Sigmoid colon (tissue), 7 donors: ENCODE data around the gene DDX1. TPM values are rescaled to one million over a fixed set of nuclear protein-coding genes. Genes with fewer than 3 reads are reported as not detected.
"Not testable (repeated sequence)": the region's sequence is repeated elsewhere in the genome, so short reads cannot be mapped to it uniquely, and the experiment has no call there.

Experiments
- DNase-seq: peaks from one replicate; pipeline ENCODE4 v3.0.0-alpha.2; 2019
- H3K27ac ChIP-seq, 4 donors: fragments of 200-600 bp; sonication (generic); one replicate each; pipeline ENCODE4 v1.5.1; 2016 to 2019; ENCODE audit warnings: mild to moderate bottlenecking in 1 of 4
- H3K27me3 ChIP-seq, 3 donors: fragments of 200-600 bp; sonication (generic); one replicate each; pipeline ENCODE4 v1.5.1; 2019; ENCODE audit warnings: mild to moderate bottlenecking in 1 of 3
- H3K36me3 ChIP-seq, 4 donors: fragments of 200-600 bp; sonication (generic); one replicate each; pipeline ENCODE4 v1.5.1; 2016 to 2019
- H3K4me1 ChIP-seq, 4 donors: fragments of 200-600 bp; sonication (generic); one replicate each; pipeline ENCODE4 v1.5.1; 2017 to 2019
- H3K4me3 ChIP-seq, 4 donors: fragments of 200-600 bp; sonication (generic); one replicate each; pipeline ENCODE4 v1.5.1; 2017 to 2019; ENCODE audit warnings: mild to moderate bottlenecking in 2 of 4, moderate library complexity in 1 of 4
- H3K9me3 ChIP-seq, 4 donors: fragments of 200-600 bp in 3 of 4; sonication (generic) in 3 of 4; one replicate each; pipeline versions ENCODE4 v1.5.1 to v1.6.1; 2013 to 2019
- EP300 ChIP-seq, 4 donors: sonication (generic); formaldehyde crosslinking; IDR thresholded peaks; one replicate each; pipeline ENCODE4 v1.6.1; 2017; ENCODE audit warnings: antibody characterized with exemption in 4 of 4
- POLR2A ChIP-seq, 2 donors: fragments of 450-650 bp; IDR thresholded peaks; one replicate each; pipeline ENCODE4 v1.6.1; 2016; ENCODE audit warnings: antibody characterized with exemption in 2 of 2, mild to moderate bottlenecking in 2 of 2, moderate library complexity in 2 of 2
- POLR2AphosphoS5 ChIP-seq, 4 donors: sonication (generic); formaldehyde crosslinking; IDR thresholded peaks; one replicate each; pipeline ENCODE4 v1.6.1; 2017; ENCODE audit warnings: antibody characterized with exemption in 4 of 4
- WGBS, 2 donors: extraction: QIAGEN DNeasy Blood & Tissue Kit; methylation state at CpG; one replicate each; pipeline ENCODE4 v1.1.7; 2013; 5-methylcytosine and 5-hydroxymethylcytosine counted together
- intact Hi-C: fragments of 100-400 bp; cut with DNase I; formaldehyde crosslinking; loops from one replicate; pipeline ENCODE4 v1.15.1; 2023
- polyA plus RNA-seq, 3 donors: library from polyadenylated mRNA; stranded (reverse); fragments of 200-250 nt; gene quantifications; one replicate each; pipeline ENCODE4 v1.2.3, GENCODE V29; 2013
- total RNA-seq, 4 donors: library from RNA; depleted of rRNA; stranded (reverse); fragments of >200 nt; gene quantifications; one replicate each; pipeline ENCODE4 v1.1.0, GENCODE V29; 2016
- TF ChIP-seq, protein P1 (sequence below), 4 experiments: fragments of 450-650 bp in 3 of 4; fragments of 200-600 bp in 1 of 4; IDR thresholded peaks; one replicate each; pipeline ENCODE4 v1.5.1; 2016 to 2019; ENCODE audit warnings: antibody characterized with exemption in 4 of 4, mild to moderate bottlenecking in 3 of 4, moderate library complexity in 2 of 4
- donor health status: healthy with polysubstance abuse.
- donor health status: Bipolar disorder and iron deficiency.
- donor health status: healthy.

Gene DDX1
- total and polyA plus RNA-seq, 7 donors: 59.2 to 104 (median 67.9) TPM

DNA sequence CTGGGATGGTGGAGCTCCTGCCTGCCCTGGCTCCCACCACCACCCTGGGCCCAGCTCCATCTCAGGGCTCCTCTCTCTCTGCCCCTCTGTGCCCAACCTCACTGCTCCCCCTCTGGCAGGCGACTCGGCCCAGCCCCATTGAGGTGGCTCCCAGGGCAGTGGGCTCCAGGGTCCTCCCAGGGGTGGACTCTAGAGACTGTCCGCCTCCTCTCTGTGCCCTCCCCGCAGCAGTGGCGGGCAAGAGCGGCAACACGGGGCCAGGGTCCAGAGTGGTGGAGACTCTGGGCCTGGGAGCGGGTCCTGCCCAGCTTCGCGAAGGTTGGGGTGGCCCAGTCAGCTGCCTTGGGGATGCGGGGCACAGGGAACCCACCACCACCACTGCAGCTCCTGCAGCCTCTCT is 27.4 kb downstream of the DDX1 start:
- intact Hi-C loops: no loop called here
- no peak overlapping the region for H3K27ac ChIP-seq
- DNase-seq: no peak
- 97% methylated on average over 11 of the region's 11 CpGs for WGBS, 2 donors
- TF ChIP-seq, protein P1, sequence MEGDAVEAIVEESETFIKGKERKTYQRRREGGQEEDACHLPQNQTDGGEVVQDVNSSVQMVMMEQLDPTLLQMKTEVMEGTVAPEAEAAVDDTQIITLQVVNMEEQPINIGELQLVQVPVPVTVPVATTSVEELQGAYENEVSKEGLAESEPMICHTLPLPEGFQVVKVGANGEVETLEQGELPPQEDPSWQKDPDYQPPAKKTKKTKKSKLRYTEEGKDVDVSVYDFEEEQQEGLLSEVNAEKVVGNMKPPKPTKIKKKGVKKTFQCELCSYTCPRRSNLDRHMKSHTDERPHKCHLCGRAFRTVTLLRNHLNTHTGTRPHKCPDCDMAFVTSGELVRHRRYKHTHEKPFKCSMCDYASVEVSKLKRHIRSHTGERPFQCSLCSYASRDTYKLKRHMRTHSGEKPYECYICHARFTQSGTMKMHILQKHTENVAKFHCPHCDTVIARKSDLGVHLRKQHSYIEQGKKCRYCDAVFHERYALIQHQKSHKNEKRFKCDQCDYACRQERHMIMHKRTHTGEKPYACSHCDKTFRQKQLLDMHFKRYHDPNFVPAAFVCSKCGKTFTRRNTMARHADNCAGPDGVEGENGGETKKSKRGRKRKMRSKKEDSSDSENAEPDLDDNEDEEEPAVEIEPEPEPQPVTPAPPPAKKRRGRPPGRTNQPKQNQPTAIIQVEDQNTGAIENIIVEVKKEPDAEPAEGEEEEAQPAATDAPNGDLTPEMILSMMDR (IDR thresholded peaks at IDR 0.05): no peak
- TF ChIP-seq EP300 (IDR thresholded peaks at IDR 0.05) (no peak), POLR2A (IDR thresholded peaks at IDR 0.05) (no peak), POLR2AphosphoS5 (IDR thresholded peaks at IDR 0.05) (no peak)
- H3K4me3 ChIP-seq: no peak overlapping the region
- H3K9me3 ChIP-seq: no peaks in the 10 kb centered on the region
- peaks cover 28 to 94% (median 41%) of the 10 kb centered on the region in 4 donors for H3K36me3 ChIP-seq
- H3K27me3 ChIP-seq: no peaks in the 10 kb centered on the region
- no peaks in the 10 kb centered on the region for H3K4me1 ChIP-seq

DNA sequence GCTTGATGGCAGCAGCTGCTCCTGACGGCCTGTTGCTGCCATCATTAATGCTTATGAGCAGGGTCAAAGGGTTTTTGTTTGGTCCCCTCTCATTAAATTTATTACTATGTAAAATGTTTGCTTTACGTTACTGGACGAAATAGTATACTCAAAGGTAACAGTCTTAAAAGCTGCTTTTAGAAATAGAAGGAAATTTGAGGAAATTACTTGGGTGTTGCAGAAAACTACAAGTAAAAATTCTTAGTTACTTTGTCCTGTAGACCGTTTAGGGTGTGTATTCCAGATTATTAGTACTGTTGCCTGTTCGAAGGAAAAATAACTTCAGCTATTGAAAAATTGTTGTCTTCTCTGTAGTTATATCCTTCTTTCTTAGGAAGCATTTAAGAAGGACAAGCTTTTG is 27.8 kb downstream of the DDX1 start:
- WGBS, 2 donors: 75 to 76% methylated on average over 5 of the region's 5 CpGs
- Histone ChIP-seq H3K9me3 (no peaks in the 10 kb centered on the region), H3K27ac (no peak overlapping the region), H3K4me3 (no peak overlapping the region), H3K4me1 (no peaks in the 10 kb centered on the region), H3K27me3 (no peaks in the 10 kb centered on the region), H3K36me3 (peaks cover 28 to 94% (median 42%) of the 10 kb centered on the region in 4 donors)
- TF ChIP-seq POLR2A (IDR thresholded peaks at IDR 0.05) (no peak), EP300 (IDR thresholded peaks at IDR 0.05) (no peak), POLR2AphosphoS5 (IDR thresholded peaks at IDR 0.05) (no peak)
- TF ChIP-seq, protein P1 (IDR thresholded peaks at IDR 0.05): no peak
- intact Hi-C loops: no loop called here
- DNase-seq: no peak

DNA sequence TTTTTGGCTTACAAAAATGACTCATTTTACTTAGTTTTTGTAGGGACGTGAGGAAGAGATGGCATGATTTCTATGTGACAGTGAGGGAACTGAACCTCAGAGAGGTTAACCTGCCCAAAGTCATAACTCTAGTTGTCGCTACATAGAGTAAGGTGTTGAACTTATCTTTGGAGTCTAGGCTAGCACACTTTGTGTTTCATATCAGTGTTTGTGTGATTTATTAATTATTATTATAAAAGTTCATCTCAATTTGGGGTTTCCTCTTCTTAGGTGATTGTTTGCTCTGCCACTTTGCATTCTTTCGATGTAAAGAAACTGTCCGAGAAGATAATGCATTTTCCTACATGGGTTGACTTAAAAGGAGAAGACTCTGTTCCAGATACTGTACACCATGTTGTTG is 28.3 kb downstream of the DDX1 start:
- Histone ChIP-seq H3K9me3 (no peaks in the 10 kb centered on the region), H3K4me3 (no peak overlapping the region), H3K27ac (no peak overlapping the region), H3K27me3 (no peaks in the 10 kb centered on the region), H3K4me1 (no peaks in the 10 kb centered on the region), H3K36me3 (peaks cover 28 to 94% (median 45%) of the 10 kb centered on the region in 4 donors)
- TF ChIP-seq, protein P1 (IDR thresholded peaks at IDR 0.05): no peak
- TF ChIP-seq POLR2AphosphoS5 (IDR thresholded peaks at IDR 0.05) (no peak), EP300 (IDR thresholded peaks at IDR 0.05) (no peak)
- WGBS, 2 donors: 93 to 96% methylated on average over 4 of the region's 4 CpGs
- no peak for DNase-seq
- intact Hi-C loops: no loop called here

DNA sequence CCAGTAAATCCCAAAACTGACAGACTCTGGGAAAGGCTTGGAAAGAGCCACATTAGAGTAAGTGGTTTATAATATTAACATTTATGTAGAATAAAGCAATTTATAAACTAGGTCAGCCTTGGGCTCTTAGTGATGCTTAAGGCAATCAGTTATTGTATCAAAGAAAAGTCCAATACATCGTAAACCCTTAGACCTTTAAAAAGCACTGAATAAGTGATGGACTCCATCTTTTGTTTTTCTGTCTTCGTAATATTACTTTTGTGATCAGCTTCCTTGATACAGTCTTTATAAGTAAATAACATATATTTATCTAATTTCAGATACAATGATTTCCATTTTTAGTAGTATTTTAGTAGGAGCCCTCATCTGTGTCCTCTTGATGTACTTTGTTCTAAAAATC is 28.7 kb downstream of the DDX1 start:
- Histone ChIP-seq H3K9me3 (no peaks in the 10 kb centered on the region), H3K4me1 (no peaks in the 10 kb centered on the region), H3K4me3 (no peak overlapping the region), H3K36me3 (peaks cover 28 to 94% (median 47%) of the 10 kb centered on the region in 4 donors), H3K27me3 (no peaks in the 10 kb centered on the region), H3K27ac (no peak overlapping the region)
- intact Hi-C loops: no loop called here
- no peak for TF ChIP-seq POLR2A (IDR thresholded peaks at IDR 0.05)
- WGBS, 2 donors: 98 to 99% methylated on average over 2 of the region's 2 CpGs
- DNase-seq: no peak

DNA sequence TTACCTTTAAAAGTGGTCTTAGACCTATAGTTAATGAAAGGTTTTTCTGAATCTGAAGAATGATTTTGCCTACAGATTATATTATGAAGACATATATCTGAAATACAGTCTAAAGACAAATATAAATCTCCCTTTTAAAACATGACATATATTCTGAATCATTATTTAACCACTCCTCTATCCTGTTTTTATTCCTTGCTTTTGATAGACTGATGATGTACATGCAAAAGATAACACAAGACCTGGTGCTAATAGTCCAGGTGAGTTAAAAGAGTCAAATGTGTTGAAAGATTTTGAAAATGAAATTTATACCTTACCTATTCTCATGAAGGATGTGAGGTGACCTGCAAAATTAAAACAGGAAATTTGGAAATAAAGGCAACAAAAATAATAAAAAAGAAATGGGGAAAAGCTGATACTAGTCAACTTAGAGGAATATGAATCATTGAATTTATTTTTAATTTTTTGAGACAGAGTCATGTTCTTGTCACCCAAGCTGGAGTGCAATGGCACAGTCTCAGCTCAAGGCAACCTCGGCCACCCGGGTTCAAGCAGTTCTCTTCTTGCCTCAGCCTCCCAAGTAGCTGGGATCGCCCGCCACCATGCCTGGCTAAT is 29.3 kb downstream of the DDX1 start:
- 97 to 98% methylated on average over 4 of the region's 4 CpGs for WGBS, 2 donors
- Histone ChIP-seq H3K9me3 (no peaks in the 10 kb centered on the region), H3K27ac (no peak overlapping the region), H3K27me3 (no peaks in the 10 kb centered on the region), H3K36me3 (peaks cover 28 to 94% (median 47%) of the 10 kb centered on the region in 4 donors), H3K4me1 (no peaks in the 10 kb centered on the region), H3K4me3 (no peak overlapping the region)
- no peak for DNase-seq
- TF ChIP-seq EP300 (IDR thresholded peaks at IDR 0.05): no peak
- TF ChIP-seq POLR2AphosphoS5 (IDR thresholded peaks at IDR 0.05): no peak
- TF ChIP-seq, protein P1 (IDR thresholded peaks at IDR 0.05): no peak
- no peak for TF ChIP-seq POLR2A (IDR thresholded peaks at IDR 0.05)
- intact Hi-C loops: no loop called here

DNA sequence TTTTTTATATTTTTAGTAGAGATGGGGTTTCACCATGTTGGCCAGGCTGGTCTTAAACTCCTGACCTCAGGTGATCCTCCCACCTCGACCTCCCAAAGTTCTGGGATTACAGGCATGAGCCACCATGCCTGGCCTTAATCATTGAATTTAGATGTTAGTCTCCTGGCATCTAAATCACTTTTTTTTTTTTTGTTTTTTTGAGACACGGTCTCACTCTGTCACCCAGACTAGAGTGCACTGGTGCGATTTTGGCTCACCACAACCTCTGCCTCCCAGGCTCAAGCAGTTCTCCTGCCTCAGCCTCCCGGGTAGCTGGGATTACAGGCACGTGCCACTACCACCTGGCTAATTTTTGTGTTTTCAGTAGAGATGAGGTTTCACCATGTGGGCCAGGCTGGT is 29.8 kb downstream of the DDX1 start:
- intact Hi-C loops, H3K4me3 ChIP-seq, H3K27ac ChIP-seq, DNase-seq, H3K4me1 ChIP-seq, H3K9me3 ChIP-seq, H3K27me3 ChIP-seq: not testable (repeated sequence)
- H3K36me3 ChIP-seq: peaks cover 28 to 93% (median 47%) of the 10 kb centered on the region in 4 donors
- 97% methylated on average over 5 of the region's 5 CpGs for WGBS, 2 donors
